Measurements from ENCODE around the gene PLCB2. TPM values are rescaled to one million over a fixed set of nuclear protein-coding genes. Genes with fewer than 3 reads are reported as not detected.
A peak's percentile ranks its signal among the peaks of the same experiment; 100 is the strongest.

Gene PLCB2
- total RNA-seq, 1 donor, result 0.27 TPM

GRCh38 chr15:40264321-40265153 is 43.2 kb downstream of the PLCB2 start:
- no peak for DNase-seq (ENCODE audit: low read depth)
- TF ChIP-seq CTCF (IDR thresholded peaks at IDR 0.05; ENCODE audit: insufficient read depth, low read length), result no peak
- H3K4me3 ChIP-seq (ENCODE audit: low read depth, low read length), result no peak overlapping the region

GRCh38 chr15:40263024-40263754 is 44.5 kb downstream of the PLCB2 start:
- TF ChIP-seq CTCF (IDR thresholded peaks at IDR 0.05; ENCODE audit: insufficient read depth, low read length), result no peak
- DNase-seq (ENCODE audit: low read depth), result peak; percentile 71

GRCh38 chr15:40259021-40259420 is 48.7 kb downstream of the PLCB2 start:
- no peak for TF ChIP-seq CTCF (IDR thresholded peaks at IDR 0.05; ENCODE audit: insufficient read depth, low read length)
- no peak overlapping the region for H3K4me3 ChIP-seq (ENCODE audit: low read depth, low read length)
- no peak for DNase-seq (ENCODE audit: low read depth)

More at GRCh38 chr15:40263024-40263754, 44.5 kb downstream of the PLCB2 start:
- H3K4me3 ChIP-seq (ENCODE audit: low read depth, low read length), result no peak overlapping the region

GRCh38 chr15:40258544-40258943 is 49.2 kb downstream of the PLCB2 start:
- no peak for TF ChIP-seq CTCF (IDR thresholded peaks at IDR 0.05; ENCODE audit: insufficient read depth, low read length)
- DNase-seq (ENCODE audit: low read depth), result no peak
- H3K4me3 ChIP-seq (ENCODE audit: low read depth, low read length), result no peak overlapping the region

- no peak overlapping the region for H3K4me3 ChIP-seq (ENCODE audit: low read depth, low read length)
- DNase-seq (ENCODE audit: low read depth), result no peak
- no peak for TF ChIP-seq CTCF (IDR thresholded peaks at IDR 0.05; ENCODE audit: insufficient read depth, low read length)
Measured at GRCh38 chr15:40257656-40258450, 49.9 kb downstream of the PLCB2 start.

GRCh38 chr15:40256638-40257235 is 51.0 kb downstream of the PLCB2 start:
- no peak for DNase-seq (ENCODE audit: low read depth)
- TF ChIP-seq CTCF (IDR thresholded peaks at IDR 0.05; ENCODE audit: insufficient read depth, low read length), result no peak

More at GRCh38 chr15:40256638-40257235, 51.0 kb downstream of the PLCB2 start:
- no peak overlapping the region for H3K4me3 ChIP-seq (ENCODE audit: low read depth, low read length)
